T follicular helper cell (primary cell): Measurements from ENCODE around the gene HTD2.

ENCODE experiments used
- DNase-seq: peaks from one replicate; pipeline ENCODE4 v3.0.0-alpha.2; 2020; ENCODE audit warnings: low read depth

Gene HTD2

DNA sequence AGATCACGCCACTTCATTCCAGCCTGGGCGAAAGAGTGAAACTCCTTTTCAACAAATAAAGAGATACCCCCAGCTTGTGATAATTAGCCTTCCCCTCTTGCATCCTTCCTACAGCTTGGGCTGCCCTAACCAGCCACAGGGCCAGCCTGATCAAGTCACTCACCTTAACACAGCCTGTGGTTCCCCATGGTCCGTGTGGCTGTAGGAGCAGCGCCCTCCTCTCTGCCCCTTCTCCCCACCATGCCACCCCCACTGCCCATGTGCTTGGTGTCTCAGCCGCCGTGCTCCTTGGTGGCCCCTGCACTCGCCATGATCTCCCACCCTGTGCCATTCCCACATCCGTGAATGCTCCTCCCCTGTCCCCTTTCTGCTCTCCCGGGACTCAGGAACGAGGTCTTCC, 13.5 kb upstream of the HTD2 start:
- DNase-seq = no peak

DNA sequence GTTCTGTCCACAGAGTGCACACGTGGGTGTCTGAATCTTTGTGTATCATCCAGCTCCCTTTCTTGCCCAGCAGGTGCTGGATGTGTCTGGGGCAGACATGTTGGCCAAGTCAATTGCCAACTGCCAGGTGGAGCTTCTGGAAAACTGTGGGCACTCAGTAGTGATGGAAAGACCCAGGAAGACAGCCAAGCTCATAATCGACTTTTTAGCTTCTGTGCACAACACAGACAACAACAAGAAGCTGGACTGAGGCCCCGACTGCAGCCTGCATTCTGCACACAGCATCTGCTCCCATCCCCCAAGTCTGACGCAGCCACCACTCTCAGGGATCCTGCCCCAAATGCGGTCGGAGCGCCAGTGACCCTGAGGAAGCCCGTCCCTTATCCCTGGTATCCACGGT, 12.8 kb upstream of the HTD2 start:
- DNase-seq = no peak

DNA sequence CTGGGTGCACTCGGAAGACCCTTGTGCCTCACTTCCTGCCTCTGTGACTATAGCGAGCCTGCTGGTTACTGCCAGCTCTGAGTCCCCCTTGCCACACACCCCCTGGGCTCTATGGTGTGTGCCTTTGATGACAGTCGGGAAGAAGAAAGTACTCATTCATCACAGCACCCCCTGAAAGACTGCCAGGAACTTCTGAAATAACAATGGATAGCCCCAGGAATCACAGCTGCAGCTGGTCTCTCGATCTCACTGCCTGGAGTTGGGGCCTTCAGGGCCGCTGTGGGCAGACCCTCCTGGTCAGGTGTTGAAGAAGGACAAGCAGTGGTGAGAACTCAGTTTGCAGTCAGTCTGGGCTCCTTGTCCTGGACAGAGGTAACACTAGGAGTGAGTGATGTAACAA, 10.1 kb upstream of the HTD2 start:
- no peak for DNase-seq

DNA sequence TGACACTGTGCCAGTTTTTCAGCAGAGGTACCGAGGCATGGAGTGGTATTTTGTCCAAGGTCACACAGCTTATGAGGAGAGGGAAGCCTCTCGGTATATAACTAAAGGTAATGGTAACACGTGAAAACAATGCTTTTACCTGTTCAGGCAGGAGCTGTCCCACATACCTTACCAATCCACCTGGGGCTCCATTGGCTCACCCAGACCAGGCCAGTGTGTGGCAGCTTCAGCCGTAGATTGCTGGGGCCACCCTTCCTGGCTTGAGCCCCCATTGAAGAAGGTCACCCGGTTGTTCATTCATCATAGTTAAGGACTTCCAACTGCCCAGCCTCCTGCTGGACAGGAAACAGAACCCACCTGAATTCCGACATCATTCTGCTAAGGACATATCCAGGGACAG, 9.5 kb upstream of the HTD2 start:
- DNase-seq = no peak

DNA sequence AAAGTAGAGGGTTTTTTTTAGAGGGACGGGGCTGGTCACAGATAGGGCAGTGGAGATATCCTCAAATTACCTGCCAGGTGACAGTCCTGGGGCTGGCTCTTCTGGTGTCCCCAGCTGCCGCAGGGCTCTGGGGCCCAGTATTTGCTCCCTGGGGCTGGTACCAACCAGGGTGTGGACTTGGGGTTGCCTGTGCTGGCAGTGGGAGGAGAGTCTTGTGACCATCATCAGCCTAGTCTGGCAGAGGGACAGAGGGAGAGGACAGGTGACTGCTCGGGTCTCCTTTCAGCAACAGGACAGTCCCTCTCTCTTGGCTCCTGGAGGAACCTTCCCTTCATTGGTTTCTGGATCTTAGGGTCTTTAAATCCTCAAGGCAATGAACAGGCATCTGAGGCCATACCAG, 8.1 kb upstream of the HTD2 start:
- DNase-seq = no peak

DNA sequence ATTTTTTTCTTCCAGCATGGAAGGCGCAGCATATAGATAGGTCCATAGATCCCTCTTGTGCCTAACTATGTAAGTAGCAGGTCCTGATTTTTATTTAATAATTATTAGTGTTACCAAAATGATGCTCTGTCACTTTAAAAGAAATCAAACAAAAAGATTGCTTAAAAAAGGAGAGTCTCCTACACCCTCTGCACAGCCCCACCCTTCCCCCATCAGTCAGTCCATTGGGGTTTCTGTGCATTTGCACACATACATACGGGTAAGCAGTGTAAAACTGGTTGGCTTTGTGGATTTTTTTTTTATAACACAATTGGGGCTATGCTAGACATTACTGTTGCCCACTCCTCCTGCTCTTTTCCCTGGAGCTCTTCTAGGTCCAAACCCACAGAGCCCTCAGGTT, 7.2 kb upstream of the HTD2 start:
- no peak for DNase-seq

DNA sequence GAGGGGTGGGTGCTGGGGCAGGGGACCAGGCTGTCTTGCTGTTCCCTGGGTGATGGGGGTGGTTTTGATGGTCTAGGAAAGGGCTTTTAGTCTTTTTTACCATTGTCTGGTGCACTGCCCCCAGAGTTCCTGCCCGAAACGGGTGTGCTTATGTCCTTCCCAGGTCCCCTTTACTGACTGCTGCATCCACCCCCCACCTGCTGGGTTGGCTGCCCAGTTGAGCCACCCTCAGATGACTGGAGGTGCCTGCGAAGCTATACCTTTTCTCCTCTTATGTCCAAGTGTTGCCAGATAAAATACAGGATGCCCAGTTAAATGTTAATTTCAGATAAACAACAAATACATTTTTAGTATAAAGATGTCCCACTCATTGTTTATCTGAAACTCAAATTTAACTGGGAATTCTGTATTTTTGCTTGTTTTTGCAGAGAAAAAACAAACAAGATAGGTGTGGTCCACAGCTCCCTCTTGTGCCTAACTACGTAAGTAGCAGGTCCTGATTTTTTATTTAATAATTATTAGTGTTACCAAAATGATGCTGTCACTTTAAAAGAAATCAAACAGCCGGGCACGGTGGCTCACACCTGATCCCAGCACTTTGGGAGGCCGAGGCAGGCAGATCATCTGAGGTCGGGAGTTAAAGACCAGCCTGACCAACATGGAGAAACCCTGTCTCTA, 6.3 kb upstream of the HTD2 start:
- DNase-seq = no peak

DNA sequence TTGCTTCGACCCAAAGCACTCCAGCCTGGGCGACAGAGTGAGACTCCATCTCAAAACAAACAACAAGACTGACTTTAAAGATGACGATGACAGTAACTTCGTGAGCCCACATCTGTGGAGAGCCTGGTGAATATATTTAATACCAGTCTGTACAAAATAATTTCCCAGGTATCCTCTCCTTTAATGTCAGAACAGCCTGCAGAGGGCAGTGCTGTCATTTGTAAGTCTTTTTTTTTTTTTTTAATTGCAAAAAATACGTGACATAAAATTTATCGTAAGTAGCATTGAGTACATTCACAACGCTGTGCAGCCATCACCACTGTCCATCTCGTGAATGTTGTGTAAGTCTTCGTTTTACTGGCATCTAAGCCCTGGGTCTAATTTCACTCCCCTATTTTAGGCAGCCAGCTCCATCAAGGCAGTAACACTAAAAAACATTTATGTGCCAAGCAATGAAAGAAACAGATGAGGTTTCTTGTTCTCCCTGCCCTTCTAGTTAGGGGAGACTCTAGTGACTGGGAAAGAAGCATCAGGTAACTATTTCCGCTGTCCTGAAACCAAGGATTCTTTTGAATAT, 1.4 kb downstream of the HTD2 start:
- peak; percentile 24 for DNase-seq

DNA sequence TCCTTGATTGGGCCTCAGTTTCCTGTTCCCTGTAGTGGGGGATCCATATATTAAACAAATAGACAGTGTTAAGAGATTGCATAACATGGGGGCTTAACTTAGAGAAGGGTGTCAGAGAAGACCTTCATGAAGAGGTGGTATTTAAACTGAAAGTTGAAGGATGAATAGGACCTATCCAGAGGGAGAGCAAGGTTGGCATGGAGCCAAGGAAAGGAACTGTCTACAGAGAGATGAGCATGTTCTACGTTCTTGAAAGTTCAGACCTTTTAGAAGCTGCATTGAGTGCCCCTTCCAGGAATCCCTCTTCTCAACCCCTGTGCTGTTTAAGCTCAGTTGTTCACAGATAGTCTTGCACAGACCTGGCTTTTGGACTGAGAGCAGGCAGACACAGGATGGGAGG, 2.4 kb downstream of the HTD2 start:
- DNase-seq = no peak

DNA sequence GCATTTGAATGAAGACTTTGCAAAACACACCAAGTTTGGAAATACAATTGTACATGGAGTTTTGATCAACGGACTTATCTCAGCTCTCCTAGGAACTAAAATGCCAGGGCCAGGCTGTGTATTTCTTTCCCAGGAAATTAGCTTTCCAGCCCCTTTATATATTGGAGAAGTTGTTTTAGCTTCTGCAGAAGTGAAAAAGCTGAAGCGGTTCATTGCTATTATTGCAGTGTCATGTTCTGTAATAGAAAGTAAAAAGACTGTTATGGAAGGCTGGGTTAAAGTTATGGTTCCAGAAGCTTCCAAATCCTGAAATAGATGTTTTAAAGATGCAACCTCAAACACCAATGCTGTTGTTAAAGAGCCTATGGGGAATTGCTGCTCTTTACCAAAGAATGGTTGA, 11.5 kb downstream of the HTD2 start:
- no peak for DNase-seq

DNA sequence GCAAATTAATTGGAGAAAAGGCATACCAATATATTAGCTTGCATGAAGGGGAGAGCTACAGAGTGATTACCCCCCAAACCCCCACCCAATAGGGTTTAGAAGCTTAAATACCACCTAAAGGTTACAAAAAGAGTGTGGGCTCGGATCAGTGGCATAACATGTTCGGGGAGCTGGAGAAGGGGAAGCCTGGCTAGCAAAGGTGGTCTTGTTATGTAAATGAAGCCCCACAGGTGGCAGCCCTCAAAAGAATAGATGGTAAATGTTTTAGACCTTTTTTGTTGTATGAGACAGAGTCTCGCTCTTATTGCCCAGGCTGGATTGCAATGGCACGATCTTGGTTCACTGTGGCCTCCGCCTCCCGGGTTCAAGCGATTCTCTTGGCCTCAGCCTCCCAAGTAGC, 15.5 kb downstream of the HTD2 start:
- DNase-seq = no peak

DNA sequence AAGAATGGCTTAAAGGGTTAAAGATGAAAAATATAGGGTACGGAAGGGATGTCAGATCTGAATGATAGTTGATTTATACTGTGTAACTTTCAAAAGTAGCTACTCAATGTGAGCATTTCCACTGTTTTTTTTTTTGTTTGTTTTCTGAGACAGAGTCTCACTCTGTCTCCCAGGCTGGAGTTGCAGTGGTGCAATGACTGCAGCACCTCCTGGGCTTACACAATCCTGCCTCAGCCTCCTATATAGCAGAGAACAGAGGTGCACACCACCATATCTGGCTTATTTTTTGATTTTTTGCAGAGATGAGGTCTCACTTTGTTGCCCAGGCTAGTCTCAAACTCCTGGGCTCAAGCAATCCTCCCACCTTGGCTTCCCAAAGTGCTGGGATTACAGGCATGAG, 16.5 kb downstream of the HTD2 start:
- no peak for DNase-seq

DNA sequence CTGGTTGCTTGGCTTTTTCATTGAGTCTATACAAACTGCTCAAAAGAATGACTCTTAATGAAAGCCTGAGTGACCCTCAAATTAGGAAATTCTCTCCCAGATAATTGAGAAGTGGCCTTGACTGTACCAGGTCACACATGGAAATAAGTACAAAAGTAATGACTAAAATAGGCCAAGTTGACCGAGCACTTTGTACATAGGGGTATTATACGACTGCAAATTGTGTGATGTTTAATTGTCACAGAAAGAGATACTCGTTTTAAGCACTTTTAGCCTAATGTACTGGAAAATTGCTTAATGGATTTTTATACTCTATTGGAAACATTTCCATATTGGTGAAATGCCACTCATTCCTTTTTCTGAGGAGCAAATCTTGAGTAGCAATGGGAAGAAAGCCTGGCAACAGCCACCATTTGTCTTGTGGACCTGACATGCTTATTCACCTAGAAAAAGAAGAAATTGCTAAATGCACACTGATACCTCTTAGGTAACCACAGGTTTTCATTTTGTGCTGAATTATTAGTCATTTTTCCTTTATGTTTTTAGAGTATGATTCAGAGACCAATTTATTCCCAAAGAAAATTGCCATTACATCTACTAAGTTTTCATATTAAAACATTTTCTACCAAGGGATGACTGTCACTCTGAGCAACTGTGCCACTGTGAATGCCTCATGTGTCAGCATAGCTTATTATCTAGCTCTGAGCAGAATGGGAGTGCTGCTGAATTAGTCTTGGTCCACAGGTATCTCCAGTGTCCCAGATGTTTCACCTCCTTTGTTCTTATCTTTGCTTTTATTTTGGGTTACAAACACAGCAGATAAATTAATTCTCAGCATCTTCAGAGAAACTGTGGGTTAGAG, 17.4 kb downstream of the HTD2 start:
- no peak for DNase-seq

DNA sequence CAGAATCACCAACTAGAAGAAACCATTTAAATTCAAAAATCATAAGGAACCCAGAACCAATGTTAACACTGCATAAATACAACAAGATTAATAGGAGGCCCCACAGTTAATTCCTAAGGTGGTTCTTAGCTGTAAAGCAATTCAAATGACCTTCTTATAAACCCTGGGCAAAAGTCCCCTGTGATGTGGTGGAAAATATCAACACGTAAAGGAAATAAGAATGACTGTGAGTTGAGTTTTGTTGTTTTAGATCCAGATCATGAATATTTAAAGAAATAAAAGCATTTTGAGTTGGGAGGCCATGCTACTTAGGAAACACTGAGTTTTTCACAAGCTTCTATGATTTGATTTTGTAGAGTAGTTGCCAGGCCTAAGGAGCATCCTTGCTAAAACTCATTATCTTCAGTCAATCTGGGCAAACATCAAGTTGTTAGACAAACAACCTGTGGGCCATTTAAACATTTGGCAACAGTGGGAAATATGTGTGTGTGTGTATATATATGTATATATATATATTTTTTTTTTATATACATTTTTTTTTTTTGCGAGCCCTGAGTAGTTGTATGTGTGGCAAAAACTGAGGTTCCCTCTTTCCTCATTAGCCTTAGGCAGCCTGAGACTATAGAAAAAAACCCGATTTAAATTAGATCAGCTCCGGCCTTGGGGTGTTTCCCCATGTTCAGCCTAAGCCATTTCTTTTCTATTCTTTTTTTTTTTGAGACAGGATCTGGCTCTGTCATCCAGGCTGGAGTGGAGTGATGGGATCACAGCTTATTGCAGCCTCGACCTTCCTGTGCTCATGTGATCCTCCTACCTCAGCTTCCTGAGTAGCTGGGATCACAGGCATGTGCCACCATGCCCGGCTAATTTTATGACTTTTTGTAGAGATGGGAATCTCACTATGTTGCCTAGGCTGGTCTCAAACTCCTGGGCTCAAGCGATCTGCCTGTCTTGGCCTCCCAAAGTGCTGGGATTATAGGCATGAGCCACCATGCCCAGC, 18.4 kb downstream of the HTD2 start:
- no peak for DNase-seq

DNA sequence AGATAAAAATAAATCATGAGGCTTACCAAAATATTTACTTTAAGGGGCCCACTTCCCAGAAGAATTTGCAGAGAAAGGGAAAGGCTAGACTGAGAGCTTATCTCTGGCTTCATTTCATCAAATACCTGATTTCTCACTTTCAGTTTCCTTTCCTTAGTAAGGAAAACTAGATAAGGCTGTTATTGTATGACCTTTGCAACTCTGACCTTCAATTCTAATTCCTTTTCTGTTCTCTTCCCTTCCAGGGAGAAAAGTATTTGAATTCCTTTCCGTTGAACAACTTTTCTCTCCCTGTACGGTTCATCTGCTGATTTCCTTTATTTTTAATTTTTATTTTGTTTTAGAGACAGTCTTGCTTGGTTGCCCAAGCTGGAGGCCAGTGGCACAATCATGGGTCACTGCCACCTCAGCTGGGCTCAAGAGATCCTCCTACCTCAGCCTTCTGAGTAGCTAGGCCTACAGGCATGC, 19.2 kb downstream of the HTD2 start:
- no peak for DNase-seq

DNA sequence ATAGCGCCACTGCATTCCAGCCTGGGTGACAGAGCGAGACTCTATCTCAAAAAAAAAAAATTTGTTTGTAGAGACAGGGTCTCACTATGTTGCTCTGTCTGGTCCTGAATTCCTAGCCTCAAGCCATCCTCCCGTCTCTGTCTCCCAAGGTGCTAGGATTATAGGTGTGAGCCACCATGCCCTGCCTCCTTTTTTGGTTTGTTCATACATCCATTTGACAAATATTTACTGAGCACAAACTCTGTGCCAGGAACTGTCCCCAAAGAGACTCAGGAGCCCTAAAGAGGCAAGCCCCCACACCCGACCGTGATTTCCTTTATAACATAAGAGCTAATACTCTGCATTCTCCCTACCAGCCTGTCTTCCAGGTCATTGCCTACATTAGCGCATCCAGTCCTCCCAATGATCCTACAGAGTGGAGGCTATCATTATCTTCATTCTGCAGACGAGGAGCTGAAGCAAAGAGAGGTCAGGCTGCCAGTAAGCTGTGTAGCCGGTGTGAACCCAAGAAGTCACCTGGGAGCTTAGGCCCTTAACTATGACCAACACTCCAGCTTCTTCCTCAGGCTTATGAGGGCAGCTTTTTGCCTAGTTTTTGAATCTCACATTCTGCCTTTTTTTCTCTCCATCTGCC, 20.1 kb downstream of the HTD2 start:
- no peak for DNase-seq

DNA sequence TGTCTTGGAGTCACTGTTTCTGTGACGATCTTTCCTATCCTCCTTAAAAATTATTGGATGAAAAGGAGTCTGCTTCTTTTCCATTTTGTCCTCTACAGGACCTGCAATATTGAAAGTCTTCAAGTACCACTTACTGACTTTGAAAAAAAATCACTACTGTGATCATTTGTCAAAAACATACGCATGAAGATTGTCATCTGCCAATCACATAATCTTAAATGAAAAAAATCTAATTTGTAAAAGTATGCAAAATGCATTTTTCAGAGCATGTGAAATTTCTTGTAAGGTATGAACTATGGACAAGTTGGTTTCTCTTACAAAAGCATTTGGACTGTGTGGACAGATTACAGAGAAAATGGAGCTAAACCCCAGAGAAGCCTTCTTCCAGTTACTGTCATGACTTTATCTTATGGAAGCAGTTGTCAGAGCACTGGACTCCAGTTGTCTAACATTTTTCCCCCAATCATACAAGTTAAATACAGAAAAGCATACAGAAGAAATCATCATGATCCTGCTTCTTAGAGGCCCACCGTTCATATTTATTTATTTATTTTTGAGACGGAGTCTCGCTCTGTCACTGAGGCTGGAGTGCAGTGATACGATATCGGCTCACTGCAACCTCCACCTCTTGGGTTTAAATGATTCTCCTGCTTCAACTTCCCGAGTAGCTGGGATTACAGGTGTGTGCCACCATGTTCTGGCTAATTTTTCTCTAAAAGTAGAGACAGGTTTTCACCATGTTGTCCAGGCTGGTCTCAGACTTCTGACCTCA, 23.0 kb downstream of the HTD2 start:
- DNase-seq = no peak

DNA sequence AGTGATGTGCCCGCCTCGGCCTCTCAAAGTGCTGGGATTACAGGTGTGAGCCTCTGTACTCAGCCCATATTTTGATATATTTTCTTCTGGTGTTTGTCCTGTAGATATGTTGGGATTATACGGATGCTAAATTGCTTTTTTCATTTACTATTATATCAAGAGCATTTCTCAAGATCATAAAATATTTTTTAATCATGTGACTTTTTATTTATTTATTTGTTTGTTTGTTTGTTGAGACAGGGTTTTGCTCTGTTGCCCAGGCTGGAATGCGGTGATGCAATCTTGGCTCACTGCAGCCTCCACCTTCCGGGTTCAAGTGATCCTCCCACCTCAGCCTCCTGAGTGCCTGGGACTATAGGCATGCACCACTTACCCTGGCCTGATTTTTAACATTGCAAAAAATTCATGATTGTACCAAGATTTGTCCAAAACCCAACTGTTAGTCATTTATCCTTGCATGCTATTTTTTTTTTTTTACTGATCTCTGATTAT, 23.6 kb downstream of the HTD2 start:
- DNase-seq = no peak

DNA sequence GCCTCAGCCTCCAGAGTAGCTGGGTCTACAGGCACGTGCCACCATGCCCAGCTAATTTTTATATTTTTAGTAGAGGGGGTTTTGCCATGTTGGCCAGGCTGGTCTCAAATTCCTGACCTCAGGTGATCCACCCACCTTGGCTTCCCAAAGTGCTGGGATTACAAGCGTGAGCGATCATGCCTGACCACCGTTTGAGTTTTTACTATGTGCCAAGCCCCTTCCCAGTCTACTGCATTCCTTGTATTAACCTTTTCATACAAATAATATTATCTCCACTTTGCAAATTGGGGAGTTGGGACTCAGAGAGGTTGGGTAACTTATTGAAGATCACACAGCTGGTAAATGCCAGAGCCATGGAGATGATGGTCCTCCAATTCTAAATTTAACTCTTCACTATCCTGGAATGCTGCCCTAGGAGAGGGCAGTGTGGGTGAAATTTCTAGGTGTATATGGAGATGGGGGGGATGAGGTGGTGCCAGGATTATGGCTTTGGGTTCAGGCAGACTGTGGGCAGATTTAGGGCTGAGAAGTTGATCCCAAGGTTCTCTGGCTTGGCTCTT, 25.4 kb downstream of the HTD2 start:
- DNase-seq = no peak

DNA sequence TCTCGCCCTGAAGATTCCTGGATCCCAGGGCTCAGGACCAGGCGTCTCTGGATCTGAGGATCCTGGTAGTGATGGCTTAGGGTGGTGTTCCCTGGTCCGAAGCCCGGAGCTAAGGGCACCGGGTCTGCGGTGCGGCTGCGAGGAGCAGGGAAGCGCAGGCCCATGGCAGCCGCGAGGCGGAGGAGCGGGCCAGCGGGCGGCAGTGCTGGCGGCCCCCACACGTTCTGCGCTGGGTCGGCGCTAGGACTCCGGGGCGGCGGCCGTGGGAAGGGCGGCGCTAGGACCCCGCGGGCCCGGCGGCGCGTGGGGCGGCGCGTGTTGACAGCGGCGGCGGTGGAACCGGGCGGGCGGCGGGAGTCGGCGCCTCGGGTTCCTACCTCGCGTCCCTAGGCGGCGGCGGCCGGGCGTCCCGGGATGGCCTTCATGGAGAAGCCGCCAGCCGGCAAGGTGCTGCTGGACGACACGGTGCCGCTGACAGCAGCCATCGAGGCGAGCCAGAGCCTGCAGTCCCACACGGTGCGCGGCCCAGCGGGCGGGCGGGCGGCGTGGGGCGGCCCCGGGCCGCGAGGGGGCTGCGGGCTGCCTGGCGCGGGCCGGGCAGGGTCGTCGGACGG, 26.4 kb downstream of the HTD2 start, which contains the start of gene PXK:
PXK (plus strand) TSS at position 318 of the 614 bp plus-strand sequence; CDS start at position 415, 97 bp downstream.
- DNase-seq = peak; percentile 66
